HepG2 (cell line): ENCODE data around the gene HDAC4. TPM values are rescaled to one million over a fixed set of nuclear protein-coding genes. Genes with fewer than 3 reads are reported as not detected.
A peak's percentile ranks its signal among the peaks of the same experiment; 100 is the strongest.

Experiments used
- ATAC-seq: fragments of 200-7000 bp; cut with Tn5 transposase; 3 replicates; pipeline ENCODE4 v1.9.1; 2020; ENCODE audit warnings: mild to moderate bottlenecking, moderate library complexity
- BruUV-seq: library from RNA; stranded (reverse); fragments of 400-500 nt; replicated peaks from 2 replicates; lab custom pipeline; 2021; lab: Mats Ljungman, UMichigan
- CTCF ChIA-PET: fragments of 300-600 bp; formaldehyde crosslinking; extraction: SDS; loops from one replicate; lab custom pipeline; 2021; ENCODE audit warnings: low total read pairs, inconsistent platforms, low intra/inter-chr PET ratio; lab: Yijun Ruan, JAX
- POLR2A ChIA-PET: fragments of 350-600 bp; sonication (Branson Sonifier 250); formaldehyde crosslinking; loops from one replicate; lab custom pipeline; 2020; ENCODE audit warnings: antibody characterized with exemption, inconsistent platforms; lab: Yijun Ruan, JAX
- DNase-seq: peaks from one replicate; pipeline ENCODE4 v3.0.0-alpha.2; 2015; ENCODE audit warnings: low spot score
- FAIRE-seq: peaks from 3 replicates; lab custom pipeline; 2011; peaks lifted over from hg19 to GRCh38; lab: Jason Lieb, UNC
- H2AFZ ChIP-seq: one replicate; pipeline ENCODE4 v1.6.1; 2011; ENCODE audit warnings: low read length, inconsistent platforms
- H3K27ac ChIP-seq: fragments of 300-600 bp; 3 replicates; pipeline ENCODE4 v1.8.0; 2011; ENCODE audit warnings: mixed run types, mild to moderate bottlenecking, mixed read lengths, low read length, inconsistent platforms; ENCODE audit not compliant: insufficient read depth; ENCODE audit errors: extremely low read length
- H3K27me3 ChIP-seq, 2 experiments: fragments of 200-600 bp in 1 of 2; 2 replicates in 1 of 2; 3 replicates in 1 of 2; pipeline versions ENCODE4 v1.6.0 to v1.8.0; 2011; ENCODE audit warnings: low read length in 2 of 2, mild to moderate bottlenecking in 2 of 2, moderate library complexity in 2 of 2, inconsistent platforms in 1 of 2; ENCODE audit not compliant: insufficient read depth in 2 of 2, control insufficient read depth in 1 of 2
- H3K36me3 ChIP-seq, 2 experiments: fragments of 200-600 bp in 1 of 2; replicated peaks in 1 of 2; 2 replicates in 1 of 2; 3 replicates in 1 of 2; pipeline versions ENCODE4 v1.5.1 to v1.8.0; 2011; ENCODE audit warnings: low read length in 2 of 2, inconsistent platforms in 1 of 2; ENCODE audit not compliant: insufficient read depth in 2 of 2, control insufficient read depth in 1 of 2
- H3K4me1 ChIP-seq: 2 replicates; pipeline ENCODE4 v1.5.1; 2012; ENCODE audit warnings: low read length, inconsistent platforms; ENCODE audit not compliant: insufficient read depth
- H3K4me2 ChIP-seq: 2 replicates; pipeline ENCODE4 v1.6.0; 2011; ENCODE audit warnings: low read depth, low read length, inconsistent platforms
- H3K4me3 ChIP-seq, 3 experiments: fragments of 200-600 bp in 1 of 3; sonication (generic), shearing (Covaris generic) in 1 of 3; replicated peaks in 1 of 3; 2 replicates each; pipeline ENCODE4 v1.5.1; 2011 to 2016; ENCODE audit warnings: low read length in 3 of 3, inconsistent platforms in 2 of 3, low read depth in 2 of 3, mild to moderate bottlenecking in 2 of 3, control low read depth in 1 of 3, mixed read lengths in 1 of 3; ENCODE audit not compliant: insufficient read depth in 1 of 3
- H3K79me2 ChIP-seq: one replicate; pipeline ENCODE4 v1.6.1; 2011; ENCODE audit warnings: low read length, inconsistent platforms; ENCODE audit not compliant: insufficient read depth
- H3K9ac ChIP-seq: 2 replicates; pipeline ENCODE4 v1.6.0; 2011; ENCODE audit warnings: mild to moderate bottlenecking, low read depth, low read length, inconsistent platforms; ENCODE audit not compliant: insufficient read depth
- H3K9me3 ChIP-seq: 2 replicates; pipeline ENCODE4 v1.5.1; 2012; ENCODE audit warnings: mild to moderate bottlenecking, low read length
- H4K20me1 ChIP-seq: 2 replicates; pipeline ENCODE4 v1.6.0; 2011; ENCODE audit warnings: inconsistent platforms, mild to moderate bottlenecking, low read length, moderate library complexity; ENCODE audit not compliant: insufficient read depth
- AGO2 ChIP-seq: fragments of 200-400 bp; formaldehyde crosslinking; optimal IDR thresholded peaks from 2 replicates; pipeline ENCODE3; 2017; ENCODE audit warnings: mild to moderate bottlenecking, low read depth, low read length, moderate library complexity
- GFI1 ChIP-seq: sonication (generic); formaldehyde crosslinking; IDR thresholded peaks from 2 replicates; pipeline ENCODE4 v1.5.0; 2020; ENCODE audit warnings: missing genetic modification reagents, mild to moderate bottlenecking, borderline replicate concordance
- RBM39 ChIP-seq: fragments of 200-400 bp; formaldehyde crosslinking; IDR thresholded peaks from one replicate; pipeline ENCODE4 v1.6.1; 2018; ENCODE audit warnings: antibody characterized with exemption, mild to moderate bottlenecking, low read depth, low read length; ENCODE audit not compliant: poor library complexity, severe bottlenecking
- RXRB ChIP-seq: IDR thresholded peaks from 2 replicates; pipeline ENCODE4 v1.6.1; 2016; ENCODE audit warnings: borderline replicate concordance, missing genetic modification reagents, missing compliant biosample characterization
- SIN3A ChIP-seq: IDR thresholded peaks from 2 replicates; pipeline ENCODE4 v1.6.1; 2011; ENCODE audit warnings: low read depth, mild to moderate bottlenecking, control low read depth, low read length, borderline replicate concordance
- ZBTB38 ChIP-seq: sonication (generic); formaldehyde crosslinking; IDR thresholded peaks from 2 replicates; pipeline ENCODE4 v1.5.1; 2020; ENCODE audit warnings: mild to moderate bottlenecking, missing genetic modification reagents
- ZNF3 ChIP-seq: IDR thresholded peaks from 2 replicates; pipeline ENCODE4 v1.7.0; 2017; ENCODE audit warnings: inconsistent platforms
- ZNF333 ChIP-seq: sonication (generic); formaldehyde crosslinking; IDR thresholded peaks from 2 replicates; pipeline ENCODE4 v1.4.0; 2020; ENCODE audit warnings: mild to moderate bottlenecking, missing genetic modification reagents, borderline replicate concordance
- WGBS: methylation state at CpG from one replicate; pipeline ENCODE4 v1.1.6; 2017; ENCODE audit warnings: low lambda C conversion rate; 5-methylcytosine and 5-hydroxymethylcytosine counted together
- in situ Hi-C: cut with HindIII; loops from 2 replicates; pipeline ENCODE4 v1.10.0; 2017; ENCODE audit warnings: low pct_unique_long_range_greater_than_20kb; ENCODE audit not compliant: extremely low pct_ligation_motif_present
- intact Hi-C: fragments of 100-400 bp; cut with micrococcal nuclease; formaldehyde crosslinking; loops from one replicate; pipeline ENCODE4 v1.10.0; 2022; ENCODE audit not compliant: unreplicated experiment
- polyA plus RNA-seq, 8 experiments: library from polyadenylated mRNA; depleted of rRNA in 3 of 8; stranded (reverse) in 7 of 8; unstranded in 1 of 8; fragments of >200 nt; fragmentation: Illumina TruSeq in 4 of 8; extraction: Trizol in 4 of 8; gene quantifications; 2 replicates each; pipeline versions ENCODE4 v1.2.1 to v1.2.3, GENCODE V29; 2011 to 2016; ENCODE audit warnings: low read depth in 4 of 8, missing spikeins in 1 of 8, mixed read lengths in 1 of 8; ENCODE audit not compliant: insufficient read depth in 1 of 8
- total RNA-seq, 5 experiments: library from RNA; depleted of rRNA; stranded (reverse); fragments of >200 nt; fragmentation: Illumina TruSeq; extraction: Trizol; gene quantifications; 2 replicates each; pipeline ENCODE4 v1.2.3, GENCODE V29; 2016; ENCODE audit warnings: low read depth in 1 of 5
- TF ChIP-seq, protein P1 (sequence below): sonication (generic); formaldehyde crosslinking; IDR thresholded peaks from 2 replicates; pipeline ENCODE4 v1.5.1; 2020; ENCODE audit warnings: missing genetic modification reagents, mild to moderate bottlenecking, borderline replicate concordance

The HDAC4 gene
- total and polyA plus RNA-seq, 2 of the 13 experiments (the other 11 are each of a cell fraction or from before 2014, with no cell fraction given): 10.1 to 11.5 TPM

DNA sequence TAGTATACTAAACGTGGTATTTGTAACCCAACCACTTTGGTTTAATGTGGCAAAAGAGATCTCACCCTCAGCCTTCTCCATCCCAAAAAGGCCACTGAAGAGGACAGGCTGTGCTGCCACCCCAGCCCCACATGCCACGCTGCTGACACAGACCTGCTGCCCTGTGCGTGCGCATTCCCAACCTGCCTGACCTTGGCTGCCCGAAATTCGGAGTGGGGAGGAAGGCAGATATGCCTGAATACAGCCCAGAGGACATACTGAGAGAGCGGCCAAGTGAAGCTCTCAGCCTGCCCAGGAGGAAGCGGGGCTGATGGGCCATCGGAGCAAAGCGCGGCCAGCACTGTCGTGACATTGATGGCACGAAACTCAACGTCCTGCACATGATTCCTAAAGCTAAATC, 70.0 kb downstream of the HDAC4 start (continued):
- TF ChIP-seq, protein P1, sequence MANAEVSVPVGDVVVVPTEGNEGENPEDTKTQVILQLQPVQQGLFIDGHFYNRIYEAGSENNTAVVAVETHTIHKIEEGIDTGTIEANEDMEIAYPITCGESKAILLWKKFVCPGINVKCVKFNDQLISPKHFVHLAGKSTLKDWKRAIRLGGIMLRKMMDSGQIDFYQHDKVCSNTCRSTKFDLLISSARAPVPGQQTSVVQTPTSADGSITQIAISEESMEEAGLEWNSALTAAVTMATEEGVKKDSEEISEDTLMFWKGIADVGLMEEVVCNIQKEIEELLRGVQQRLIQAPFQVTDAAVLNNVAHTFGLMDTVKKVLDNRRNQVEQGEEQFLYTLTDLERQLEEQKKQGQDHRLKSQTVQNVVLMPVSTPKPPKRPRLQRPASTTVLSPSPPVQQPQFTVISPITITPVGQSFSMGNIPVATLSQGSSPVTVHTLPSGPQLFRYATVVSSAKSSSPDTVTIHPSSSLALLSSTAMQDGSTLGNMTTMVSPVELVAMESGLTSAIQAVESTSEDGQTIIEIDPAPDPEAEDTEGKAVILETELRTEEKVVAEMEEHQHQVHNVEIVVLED (CRISPR knock-in tag): no peak
- TF ChIP-seq ZNF3 (CRISPR knock-in tag) (no peak), RBM39 (no peak)

DNA sequence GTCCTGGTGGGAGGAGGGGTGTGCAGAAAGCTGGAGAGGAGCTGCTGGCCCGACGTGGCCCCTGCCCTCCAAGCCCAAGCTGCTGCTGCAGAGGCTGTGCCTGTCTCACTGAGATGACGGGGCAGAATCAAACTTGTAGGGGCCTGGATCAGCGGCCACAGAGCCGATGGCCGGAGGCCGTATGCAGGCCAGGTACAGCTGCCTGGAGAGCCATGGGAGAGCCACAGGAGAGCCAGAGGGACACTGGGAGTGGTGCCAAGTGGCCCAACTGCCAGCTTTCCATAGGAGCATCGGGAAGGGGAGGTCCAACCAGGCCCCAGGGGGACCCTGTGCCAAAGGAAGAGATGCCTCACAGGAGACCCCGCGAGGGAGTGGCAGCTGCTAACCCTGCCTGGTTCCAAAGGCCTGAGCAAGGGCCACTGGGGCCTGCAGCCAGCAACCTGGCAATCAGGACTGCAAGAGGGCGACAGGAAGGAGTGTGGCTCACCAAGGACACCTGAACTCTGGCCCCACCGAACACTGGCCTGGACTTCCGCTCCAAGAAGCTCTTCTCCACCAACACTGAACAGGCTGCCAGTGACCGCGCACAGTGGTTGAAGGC, 70.7 kb downstream of the HDAC4 start:
- peak; percentile 24; the same call in 2 of the 3 replicates for ATAC-seq
- in situ Hi-C loops: no loop called here
- peaks cover 13% of the 10 kb centered on the region; the same call in 1 of the 2 replicates for H4K20me1 ChIP-seq

More for the DNA sequence above, 70.7 kb downstream of the HDAC4 start:
- no TSS peak for BruUV-seq
- WGBS: 90% methylated on average over 14 of the region's 15 CpGs
- CTCF ChIA-PET: no interaction called here
- no peak for FAIRE-seq
- no peaks in the 10 kb centered on the region for H3K9me3 ChIP-seq
- H3K27me3 ChIP-seq: no peaks in the 10 kb centered on the region
- H3K36me3 ChIP-seq: no peaks in the 10 kb centered on the region; a peak in 1 of 5 replicates
- DNase-seq: no peak
- H3K4me2 ChIP-seq: no peak overlapping the region
- POLR2A ChIA-PET: no interaction called here
- intact Hi-C loops: loop anchor here (1.0 kb wide), 1 partner anchor 17 kb away; no protein-coding TSS in a partner anchor
- TF ChIP-seq ZNF333 (CRISPR knock-in tag) (no peak), SIN3A (no peak), AGO2 (peak; percentile 35), RXRB (CRISPR knock-in tag) (no peak), ZBTB38 (CRISPR knock-in tag) (0 out of 2 replicates have a peak, but pooled peaks have one; percentile 21), GFI1 (CRISPR knock-in tag) (no peak)
- H3K4me1 ChIP-seq: peaks cover 6% of the 10 kb centered on the region; the same call in 1 of the 2 replicates
- peaks cover 43% of the 10 kb centered on the region for H3K79me2 ChIP-seq
- no peak overlapping the region for H3K27ac ChIP-seq
- H2AFZ ChIP-seq: no peak overlapping the region
- H3K9ac ChIP-seq: no peak overlapping the region
- no peak overlapping the region for H3K4me3 ChIP-seq
